H1 (cell line): ENCODE measurements around the gene SPATA13. TPM values are rescaled to one million over a fixed set of nuclear protein-coding genes. Genes with fewer than 3 reads are reported as not detected.

Experiments used
- CTCF ChIA-PET: fragments of 300-600 bp; sonication (Branson Sonifier 250); formaldehyde crosslinking; loops from one replicate; lab custom pipeline; 2021; ENCODE audit not compliant: partially characterized antibody; lab: Charles Lee
- POLR2A ChIA-PET: fragments of 300-600 bp; sonication (Branson Sonifier 250); formaldehyde crosslinking; loops from one replicate; lab custom pipeline; 2021; ENCODE audit warnings: inconsistent platforms; ENCODE audit not compliant: partially characterized antibody; lab: Charles Lee
- DNase-seq, 2 experiments: peaks; one replicate each; pipeline versions ENCODE4 v3.0.0 to v3.0.0-alpha.2; 2010 to 2022; ENCODE audit warnings: low spot score in 2 of 2, low read depth in 1 of 2, mixed read lengths in 1 of 2
- FAIRE-seq: peaks from 2 replicates; lab custom pipeline; 2011; peaks lifted over from hg19 to GRCh38; lab: Jason Lieb, UNC
- H2AFZ ChIP-seq: 2 replicates; pipeline ENCODE4 v1.8.1; 2012; ENCODE audit warnings: low read length, inconsistent platforms
- H2AK5ac ChIP-seq: 2 replicates; pipeline ENCODE4 v1.6.1; 2013; ENCODE audit warnings: low read depth, low read length
- H2BK120ac ChIP-seq: replicated peaks from 2 replicates; pipeline ENCODE3; 2013; ENCODE audit warnings: low read depth, low read length, inconsistent platforms
- H2BK12ac ChIP-seq: 2 replicates; pipeline ENCODE4 v1.6.1; 2013; ENCODE audit warnings: low read depth, low read length
- H2BK15ac ChIP-seq: 2 replicates; pipeline ENCODE4 v1.6.1; 2013; ENCODE audit warnings: low read length
- H2BK20ac ChIP-seq: 2 replicates; pipeline ENCODE4 v1.6.1; 2013; ENCODE audit warnings: low read length
- H2BK5ac ChIP-seq: 2 replicates; pipeline ENCODE4 v1.6.1; 2013; ENCODE audit warnings: low read depth, low read length
- H3K14ac ChIP-seq: 2 replicates; pipeline ENCODE4 v1.6.1; 2013; ENCODE audit warnings: inconsistent platforms; ENCODE audit not compliant: insufficient read length
- H3K18ac ChIP-seq: 2 replicates; pipeline ENCODE4 v1.6.1; 2013; ENCODE audit warnings: low read length; ENCODE audit errors: extremely low read depth
- H3K23ac ChIP-seq: 2 replicates; pipeline ENCODE4 v1.6.1; 2013; ENCODE audit warnings: inconsistent platforms; ENCODE audit not compliant: insufficient read length
- H3K23me2 ChIP-seq: 2 replicates; pipeline ENCODE4 v1.6.1; 2013; ENCODE audit warnings: low read depth, low read length
- H3K27ac ChIP-seq: 2 replicates; pipeline ENCODE4 v1.6.1; 2011; ENCODE audit warnings: low read depth, low read length, inconsistent platforms
- H3K27me3 ChIP-seq, 4 experiments: replicated peaks in 1 of 4; 1 replicate in 1 of 4; 2 replicates in 3 of 4; pipeline versions ENCODE4 v1.6.1 to v1.8.1; 2011 to 2013; ENCODE audit warnings: low read length in 3 of 4, mild to moderate bottlenecking in 3 of 4, inconsistent platforms in 2 of 4, mixed read lengths in 2 of 4, moderate library complexity in 1 of 4; ENCODE audit not compliant: control insufficient read depth in 3 of 4, insufficient read depth in 3 of 4; ENCODE audit errors: extremely low read depth in 1 of 4
- H3K36me3 ChIP-seq, 4 experiments: 2 replicates each; pipeline versions ENCODE4 v1.6.1 to v1.8.1; 2011 to 2013; ENCODE audit warnings: mild to moderate bottlenecking in 4 of 4, low read length in 3 of 4, moderate library complexity in 2 of 4, control low read depth in 1 of 4, inconsistent platforms in 1 of 4; ENCODE audit not compliant: insufficient read depth in 4 of 4, control insufficient read depth in 2 of 4
- H3K4ac ChIP-seq: replicated peaks from 2 replicates; pipeline ENCODE3; 2013; ENCODE audit warnings: low read length, low read depth, mixed read lengths, inconsistent platforms; ENCODE audit not compliant: insufficient read length
- H3K4me1 ChIP-seq, 4 experiments: replicated peaks in 1 of 4; 1 replicate in 1 of 4; 2 replicates in 3 of 4; pipeline versions ENCODE4 v1.6.1 to v1.8.1; 2011 to 2013; ENCODE audit warnings: low read length in 3 of 4, inconsistent platforms in 2 of 4, mixed read lengths in 1 of 4; ENCODE audit not compliant: insufficient read depth in 4 of 4, control insufficient read depth in 3 of 4
- H3K4me2 ChIP-seq, 2 experiments: 2 replicates each; pipeline versions ENCODE4 v1.6.1 to v1.8.1; 2011 to 2013; ENCODE audit warnings: low read depth in 2 of 2, low read length in 2 of 2, control low read depth in 1 of 2, inconsistent platforms in 1 of 2, mild to moderate bottlenecking in 1 of 2; ENCODE audit not compliant: insufficient read depth in 1 of 2
- H3K4me3 ChIP-seq, 4 experiments: fragments of 200-600, 300-600 bp in 1 of 4; sonication (generic), shearing (Covaris generic), sonication (Bioruptor Twin) in 1 of 4; 2 replicates each; pipeline versions ENCODE4 v1.5.1 to v1.8.1; 2011 to 2016; ENCODE audit warnings: low read length in 4 of 4, low read depth in 3 of 4, control low read depth in 2 of 4, inconsistent platforms in 2 of 4, mild to moderate bottlenecking in 2 of 4, mixed read lengths in 1 of 4, moderate library complexity in 1 of 4; ENCODE audit not compliant: insufficient read depth in 2 of 4; ENCODE audit errors: extremely low read depth in 1 of 4
- H3K56ac ChIP-seq: replicated peaks from 2 replicates; pipeline ENCODE3; 2013; ENCODE audit warnings: low read depth, mild to moderate bottlenecking, mixed read lengths, low read length, inconsistent platforms; ENCODE audit not compliant: insufficient read length
- H3K79me1 ChIP-seq: 2 replicates; pipeline ENCODE4 v1.6.1; 2013; ENCODE audit warnings: low read depth, low read length, control low read depth
- H3K79me2 ChIP-seq, 2 experiments: 2 replicates each; pipeline versions ENCODE4 v1.6.1 to v1.8.1; 2012 to 2013; ENCODE audit warnings: low read length in 2 of 2, mild to moderate bottlenecking in 2 of 2, inconsistent platforms in 1 of 2; ENCODE audit not compliant: insufficient read depth in 2 of 2, control insufficient read depth in 1 of 2
- H3K9ac ChIP-seq, 4 experiments: replicated peaks in 1 of 4; 1 replicate in 1 of 4; 2 replicates in 3 of 4; pipeline versions ENCODE4 v1.6.1 to v1.8.1; 2011 to 2013; ENCODE audit warnings: low read depth in 3 of 4, low read length in 3 of 4, control low read depth in 2 of 4, mild to moderate bottlenecking in 2 of 4, moderate library complexity in 2 of 4, inconsistent platforms in 1 of 4; ENCODE audit errors: extremely low read depth in 1 of 4
- H3K9me3 ChIP-seq, 2 experiments: 2 replicates each; pipeline versions ENCODE4 v1.6.1 to v1.8.1; 2012 to 2013; ENCODE audit warnings: mild to moderate bottlenecking in 2 of 2, moderate library complexity in 2 of 2, control low read depth in 1 of 2, inconsistent platforms in 1 of 2, low read depth in 1 of 2, low read length in 1 of 2, mixed read lengths in 1 of 2; ENCODE audit not compliant: insufficient read depth in 2 of 2
- H4K20me1 ChIP-seq, 2 experiments: replicated peaks in 1 of 2; 2 replicates each; pipeline versions ENCODE3 to v1.8.1; 2011 to 2013; ENCODE audit warnings: inconsistent platforms in 2 of 2, low read length in 2 of 2, mild to moderate bottlenecking in 1 of 2; ENCODE audit not compliant: insufficient read depth in 2 of 2, control insufficient read depth in 1 of 2
- H4K5ac ChIP-seq: 2 replicates; pipeline ENCODE4 v1.6.1; 2013; ENCODE audit warnings: low read length, low read depth, mixed read lengths, inconsistent platforms; ENCODE audit not compliant: insufficient read length
- H4K8ac ChIP-seq: 2 replicates; pipeline ENCODE4 v1.8.0; 2013; ENCODE audit warnings: mild to moderate bottlenecking, moderate library complexity, low read length, inconsistent platforms; ENCODE audit not compliant: insufficient read depth; ENCODE audit errors: extremely low read depth
- H4K91ac ChIP-seq: replicated peaks from 2 replicates; pipeline ENCODE3; 2013; ENCODE audit warnings: low read length, mixed read lengths, inconsistent platforms; ENCODE audit not compliant: insufficient read length
- CBX5 ChIP-seq: fragments of 300-800, 300-1000 bp; sonication (generic); IDR thresholded peaks from 2 replicates; pipeline ENCODE4 v1.7.1; 2016; ENCODE audit warnings: antibody characterized with exemption, low read length, low read depth
- FOSL1 ChIP-seq: IDR thresholded peaks from 2 replicates; pipeline ENCODE4 v1.6.1; 2011; ENCODE audit warnings: mild to moderate bottlenecking, low read depth, low read length, moderate library complexity; ENCODE audit not compliant: insufficient read depth
- RXRA ChIP-seq: IDR thresholded peaks from 2 replicates; pipeline ENCODE4 v1.6.1; 2011; ENCODE audit warnings: low read depth, mild to moderate bottlenecking, low read length, moderate library complexity; ENCODE audit not compliant: insufficient read depth
- SP2 ChIP-seq: IDR thresholded peaks from 2 replicates; pipeline ENCODE4 v1.6.1; 2012; ENCODE audit warnings: mild to moderate bottlenecking, low read length, inconsistent platforms
- SRF ChIP-seq: IDR thresholded peaks from 2 replicates; pipeline ENCODE4 v1.6.1; 2011; ENCODE audit warnings: mild to moderate bottlenecking, low read depth, low read length, moderate library complexity
- TAF7 ChIP-seq: optimal IDR thresholded peaks from 2 replicates; pipeline ENCODE3; 2011; ENCODE audit warnings: low read depth, mild to moderate bottlenecking, inconsistent platforms, low read length, moderate library complexity, borderline replicate concordance
- WGBS, 2 experiments: shearing (Covaris generic) in 1 of 2; methylation state at CpG; one replicate each; pipeline versions ENCODE4 v1.1.6 to v1.1.7; 2013 to 2015; ENCODE audit warnings: low lambda C conversion rate in 2 of 2, mixed read lengths in 2 of 2, inconsistent platforms in 1 of 2, low coverage in 1 of 2, missing lambda C conversion rate in 1 of 2; ENCODE audit not compliant: insufficient replicate concordance in 2 of 2, insufficient coverage in 1 of 2, insufficient read length in 1 of 2; ENCODE audit errors: extremely low coverage in 1 of 2, missing lambda C conversion rate in 1 of 2; 5-methylcytosine and 5-hydroxymethylcytosine counted together
- polyA plus RNA-seq, 7 experiments: library from polyadenylated mRNA; depleted of rRNA in 3 of 7; stranded (reverse) in 5 of 7; unstranded in 2 of 7; fragments of >200 nt in 5 of 7; fragments of 200-250 nt in 2 of 7; gene quantifications; 1 replicate in 5 of 7; 2 replicates in 1 of 7; 4 replicates in 1 of 7; pipeline versions ENCODE4 v1.2.1 to v1.2.3, GENCODE V29; 2011 to 2013; ENCODE audit warnings: missing spikeins in 2 of 7, mixed read lengths in 2 of 7
- total RNA-seq: library from RNA; stranded (reverse); fragmentation: NEBNext Ultra II Directional; extraction: Animal tissue kit (Norgen Biotek cat#: 25700); gene quantifications from 2 replicates; pipeline ENCODE4 v1.2.1, GENCODE V29; 2021
- TF ChIP-seq, protein P1 (sequence below): IDR thresholded peaks from 2 replicates; pipeline ENCODE4 v1.6.1; 2012; ENCODE audit warnings: inconsistent platforms

Gene SPATA13
- total and polyA plus RNA-seq, 2 of the 8 experiments (the other 6 are each of a cell fraction or from before 2014, with no cell fraction given) = 12.6 to 30.9 TPM

DNA sequence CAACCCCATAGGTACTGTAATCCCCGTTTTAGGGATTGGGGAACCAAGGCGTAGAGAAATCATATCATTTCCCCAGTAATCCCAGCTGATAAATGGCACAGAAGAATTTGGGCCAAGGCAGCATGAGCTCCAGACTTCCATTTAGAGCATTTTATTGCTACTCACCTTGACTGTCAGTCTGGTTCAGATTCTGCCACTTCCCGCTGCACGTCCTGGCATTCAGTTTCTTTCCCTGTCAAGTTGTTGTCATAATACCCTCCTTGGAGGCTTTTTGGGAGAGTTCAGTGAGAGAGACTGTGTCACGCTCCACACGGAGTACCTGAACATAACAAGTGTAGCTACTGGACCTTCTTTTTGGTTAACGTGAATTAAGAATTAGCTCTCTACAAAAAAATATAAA is 141.4 kb downstream of the SPATA13 start:
- Histone ChIP-seq H2AFZ (no peak overlapping the region), H3K27ac (no peak overlapping the region), H3K23ac (no peak overlapping the region), H3K23me2 (no peaks in the 10 kb centered on the region), H3K9ac (no peak overlapping the region), H3K4ac (no peak overlapping the region), H3K79me1 (no peaks in the 10 kb centered on the region), H3K14ac (no peak overlapping the region), H3K27me3 (no peaks in the 10 kb centered on the region), H2BK20ac (no peak overlapping the region), H3K4me3 (no peak overlapping the region), H3K4me1 (peaks cover 0 to under 1% (median 0%) of the 10 kb centered on the region in 4 experiments; a peak in 1 of 7 replicates), H3K36me3 (peaks cover 6 to 15% (median 13%) of the 10 kb centered on the region in 4 experiments; a peak in 6 of 8 replicates), H3K18ac (no peak overlapping the region), H3K4me2 (no peak overlapping the region), H3K56ac (no peak overlapping the region), H3K79me2 (no peaks in the 10 kb centered on the region), H2BK5ac (no peak overlapping the region), H2BK120ac (no peak overlapping the region), H4K91ac (no peak overlapping the region), H4K20me1 (peaks cover 0 to 4% of the 10 kb centered on the region in 2 experiments), H4K8ac (no peak overlapping the region), H2BK15ac (no peak overlapping the region), H2BK12ac (no peak overlapping the region), H2AK5ac (no peak overlapping the region), H4K5ac (no peak overlapping the region), H3K9me3 (no peaks in the 10 kb centered on the region)
- WGBS, 2 experiments = 89% methylated on average over 7 of the region's 7 CpGs; no CpG with 5 or more reads in 1 of the 2 experiments
- DNase-seq = no peak
- CTCF ChIA-PET = no interaction called here
- POLR2A ChIA-PET = interaction anchor here (0.6 kb wide), 1 partner anchor 134 kb away, joined by 3 read pairs; no protein-coding TSS in a partner anchor
- FAIRE-seq = no peak
- TF ChIP-seq TAF7 (no peak), SP2 (no peak), CBX5 (no peak), RXRA (no peak), FOSL1 (no peak), SRF (no peak)
- TF ChIP-seq, protein P1, sequence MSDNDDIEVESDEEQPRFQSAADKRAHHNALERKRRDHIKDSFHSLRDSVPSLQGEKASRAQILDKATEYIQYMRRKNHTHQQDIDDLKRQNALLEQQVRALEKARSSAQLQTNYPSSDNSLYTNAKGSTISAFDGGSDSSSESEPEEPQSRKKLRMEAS = no peak
